PC-9 (cell line): ENCODE measurements around the gene GAST. TPM values are rescaled to one million over a fixed set of nuclear protein-coding genes. Genes with fewer than 3 reads are reported as not detected.

Experiments used
- BruUV-seq: library from RNA; stranded (reverse); fragments of 400-500 nt; replicated peaks from 2 replicates; lab custom pipeline; 2021; lab: Mats Ljungman, UMichigan
- CTCF ChIA-PET: fragments of 300-600 bp; sonication (Branson Sonifier 250); formaldehyde crosslinking; loops from one replicate; lab custom pipeline; 2022; ENCODE audit warnings: antibody characterized with exemption; lab: Charles Lee
- POLR2A ChIA-PET: fragments of 300-600 bp; sonication (Branson Sonifier 250); formaldehyde crosslinking; loops from one replicate; lab custom pipeline; 2022; ENCODE audit warnings: antibody characterized with exemption; ENCODE audit not compliant: unreplicated experiment; lab: Charles Lee
- DNase-seq, 2 experiments: peaks; one replicate each; pipeline versions ENCODE4 v3.0.0 to v3.0.0-alpha.2; 2015 to 2022; ENCODE audit warnings: mixed read lengths in 1 of 2
- H2AFZ ChIP-seq: fragments of 200-600 bp; sonication (generic); 2 replicates; pipeline ENCODE4 v1.8.1; 2017; ENCODE audit warnings: antibody characterized with exemption
- H3F3A ChIP-seq: fragments of 200-600 bp; sonication (generic); 2 replicates; pipeline ENCODE4 v1.8.1; 2017; ENCODE audit warnings: antibody characterized with exemption, mild to moderate bottlenecking, low read depth; ENCODE audit not compliant: insufficient read depth
- H3K27ac ChIP-seq: fragments of 200-600 bp; sonication (generic); 2 replicates; pipeline ENCODE4 v1.6.1; 2016; ENCODE audit warnings: mixed run types
- H3K27me3 ChIP-seq: fragments of 200-600 bp; sonication (generic); 2 replicates; pipeline ENCODE4 v1.6.1; 2016; ENCODE audit warnings: low read depth, mixed run types; ENCODE audit not compliant: insufficient read depth
- H3K36me3 ChIP-seq: fragments of 200-600 bp; sonication (generic); 2 replicates; pipeline ENCODE4 v1.6.1; 2016; ENCODE audit warnings: low read depth, mixed run types
- H3K4me1 ChIP-seq: fragments of 200-600 bp; sonication (generic); replicated peaks from 2 replicates; pipeline ENCODE4 v1.6.1; 2016; ENCODE audit warnings: mixed run types; ENCODE audit not compliant: insufficient read depth
- H3K4me2 ChIP-seq: fragments of 200-600 bp; sonication (generic); 2 replicates; pipeline ENCODE4 v1.6.1; 2017; ENCODE audit warnings: mixed run types
- H3K4me3 ChIP-seq: fragments of 200-600 bp; sonication (generic); 2 replicates; pipeline ENCODE4 v1.6.1; 2016; ENCODE audit warnings: mixed run types
- H3K79me2 ChIP-seq: fragments of 200-600 bp; sonication (generic); 2 replicates; pipeline ENCODE4 v1.6.1; 2017; ENCODE audit warnings: low read depth, mixed run types
- H3K9me2 ChIP-seq: fragments of 200-600 bp; sonication (generic); 2 replicates; pipeline ENCODE4 v1.8.1; 2017; ENCODE audit warnings: mild to moderate bottlenecking; ENCODE audit not compliant: insufficient read depth
- H3K9me3 ChIP-seq: fragments of 200-600 bp; sonication (generic); 2 replicates; pipeline ENCODE4 v1.8.1; 2016; ENCODE audit warnings: low read depth; ENCODE audit not compliant: insufficient read depth
- H4K20me1 ChIP-seq: fragments of 200-600 bp; sonication (generic); 2 replicates; pipeline ENCODE4 v1.8.1; 2017; ENCODE audit not compliant: insufficient read depth
- CTCF ChIP-seq: fragments of 200-600 bp; sonication (generic); conservative IDR thresholded peaks from 2 replicates; pipeline ENCODE4 v1.6.1; 2017; ENCODE audit warnings: mixed run types, antibody characterized with exemption, mild to moderate bottlenecking, moderate library complexity
- EZH2 ChIP-seq: fragments of 200-600 bp; sonication (generic); IDR thresholded peaks from 2 replicates; pipeline ENCODE4 v1.8.0; 2017; ENCODE audit warnings: antibody characterized with exemption, low read depth
- intact Hi-C: fragments of 100-400 bp; cut with micrococcal nuclease; formaldehyde crosslinking; loops from one replicate; pipeline ENCODE4 v1.10.0; 2022; ENCODE audit not compliant: unreplicated experiment
- total RNA-seq: library from RNA; stranded (reverse); gene quantifications from 2 replicates; pipeline ENCODE4 v1.2.3, GENCODE V29; 2021

The GAST gene
- total RNA-seq, 1 experiment from 2014 or later: 0.87 TPM

GRCh38 chr17:41762391-41762790 lies 50.3 kb downstream of the GAST start:
- no peak overlapping the region for H3K4me3 ChIP-seq
- ChIA-PET POLR2A (no interaction called here), CTCF (interaction anchor here (0.6 kb wide), 1 partner anchor 99 kb away, joined by 5 read pairs; no protein-coding TSS in a partner anchor)
- no peak for TF ChIP-seq CTCF
- TF ChIP-seq EZH2: no peak
- no peaks in the 10 kb centered on the region for H3K27me3 ChIP-seq
- H2AFZ ChIP-seq: no peak overlapping the region
- H3K9me3 ChIP-seq: no peaks in the 10 kb centered on the region
- H3K79me2 ChIP-seq: no peaks in the 10 kb centered on the region
- BruUV-seq: TSS peak; percentile 13
- H3K27ac ChIP-seq: no peak overlapping the region
- H3K9me2 ChIP-seq: no peaks in the 10 kb centered on the region
- intact Hi-C loops: no loop called here
- H3F3A ChIP-seq: peaks cover 10% of the 10 kb centered on the region; the same call in 1 of the 2 replicates
- no peaks in the 10 kb centered on the region for H3K4me1 ChIP-seq
- H3K36me3 ChIP-seq: peaks cover 22% of the 10 kb centered on the region
- H4K20me1 ChIP-seq: no peaks in the 10 kb centered on the region; the same call in 1 of the 2 replicates
- H3K4me2 ChIP-seq: no peak overlapping the region
- DNase-seq: no peak

DNA sequence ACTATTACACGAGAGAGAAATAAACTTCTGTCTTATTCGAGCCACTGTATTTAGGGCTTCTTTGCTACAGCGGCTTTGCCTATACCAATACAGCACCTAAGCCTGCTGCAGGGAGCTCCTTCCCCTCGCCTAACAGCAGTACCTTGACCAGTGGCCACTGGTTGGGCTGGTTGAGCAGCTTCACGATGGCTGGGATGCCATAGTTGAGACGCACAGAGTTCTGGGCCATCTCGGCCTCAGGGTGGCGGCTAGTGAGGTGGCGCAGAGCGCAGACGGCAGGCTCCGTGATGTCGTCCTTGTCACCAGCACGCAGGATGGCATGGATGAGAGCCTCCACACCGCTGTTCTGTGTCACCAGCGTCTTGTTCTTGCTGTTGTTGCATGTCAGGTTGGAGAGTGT lies 50.7 kb downstream of the GAST start:
- DNase-seq: no peak
- no peaks in the 10 kb centered on the region for H3K9me3 ChIP-seq
- H3K27me3 ChIP-seq: no peaks in the 10 kb centered on the region
- H3K4me3 ChIP-seq: no peak overlapping the region
- H3K27ac ChIP-seq: no peak overlapping the region
- H3F3A ChIP-seq: peaks cover 10% of the 10 kb centered on the region; the same call in 1 of the 2 replicates
- ChIA-PET POLR2A (no interaction called here), CTCF (interaction anchor here (0.6 kb wide), 1 partner anchor 99 kb away, joined by 5 read pairs; no protein-coding TSS in a partner anchor)
- H2AFZ ChIP-seq: no peak overlapping the region
- no peaks in the 10 kb centered on the region; the same call in 1 of the 2 replicates for H4K20me1 ChIP-seq
- no peaks in the 10 kb centered on the region for H3K9me2 ChIP-seq
- TF ChIP-seq EZH2 (no peak), CTCF (no peak)
- intact Hi-C loops: no loop called here
- H3K36me3 ChIP-seq: peaks cover 20% of the 10 kb centered on the region
- BruUV-seq: no TSS peak
- H3K79me2 ChIP-seq: no peaks in the 10 kb centered on the region
- no peak overlapping the region for H3K4me2 ChIP-seq
- H3K4me1 ChIP-seq: no peaks in the 10 kb centered on the region

GRCh38 chr17:41763327-41763726 lies 51.2 kb downstream of the GAST start:
- H3K27ac ChIP-seq: no peak overlapping the region

More at GRCh38 chr17:41763327-41763726, 51.2 kb downstream of the GAST start:
- no peak overlapping the region for H3K4me2 ChIP-seq
- H3F3A ChIP-seq: peaks cover 10% of the 10 kb centered on the region; the same call in 1 of the 2 replicates
- intact Hi-C loops: no loop called here
- no peaks in the 10 kb centered on the region for H3K9me3 ChIP-seq
- peaks cover 20% of the 10 kb centered on the region for H3K36me3 ChIP-seq
- H4K20me1 ChIP-seq: no peaks in the 10 kb centered on the region; the same call in 1 of the 2 replicates
- POLR2A ChIA-PET: no interaction called here
- BruUV-seq: no TSS peak
- no peaks in the 10 kb centered on the region for H3K9me2 ChIP-seq
- no peaks in the 10 kb centered on the region for H3K4me1 ChIP-seq
- CTCF ChIA-PET: no interaction called here
- H2AFZ ChIP-seq: no peak overlapping the region
- no peak overlapping the region for H3K4me3 ChIP-seq
- no peaks in the 10 kb centered on the region for H3K27me3 ChIP-seq
- no peak for TF ChIP-seq EZH2
- TF ChIP-seq CTCF: no peak
- DNase-seq: no peak
- no peaks in the 10 kb centered on the region for H3K79me2 ChIP-seq

Other genes with a start within 250 kb of the GAST start
- gene KRT32, start 244.9 kb upstream of the GAST start, total RNA-seq: not detected in 2 replicates
- not detected in 2 replicates for gene KRT35, start 231.2 kb upstream of the GAST start, total RNA-seq
- gene KRT36, start 222.4 kb upstream of the GAST start, total RNA-seq: not detected in 2 replicates
- 606 and 1,548 TPM in 2 replicates for gene KRT13, start 206.7 kb upstream of the GAST start, total RNA-seq
- gene KRT15, start 193.4 kb upstream of the GAST start, total RNA-seq: 41.9 and 49.9 TPM in 2 replicates
- gene KRT19, start 184.0 kb upstream of the GAST start, total RNA-seq: 1,811 and 2,277 TPM in 2 replicates
- 0.55 and 0.73 TPM in 2 replicates for gene KRT9, start 140.3 kb upstream of the GAST start, total RNA-seq
- 2.2 and 2.5 TPM in 2 replicates for gene KRT14, start 125.4 kb upstream of the GAST start, total RNA-seq
- gene KRT16, start 99.6 kb upstream of the GAST start, total RNA-seq: 41.7 and 53.5 TPM in 2 replicates
- gene KRT17, start 87.8 kb upstream of the GAST start, total RNA-seq: 29.0 and 80.8 TPM in 2 replicates
- gene EIF1, start 23.4 kb upstream of the GAST start, total RNA-seq: 775 and 874 TPM in 2 replicates
- gene HAP1, start 22.3 kb downstream of the GAST start, total RNA-seq: 1.1 and 2.2 TPM in 2 replicates
- gene JUP, start 74.4 kb downstream of the GAST start, total RNA-seq: 259 TPM in 2 replicates
- 26.8 and 34.0 TPM in 2 replicates for gene P3H4, start 99.6 kb downstream of the GAST start, total RNA-seq
- 143 and 164 TPM in 2 replicates for gene FKBP10, start 100.7 kb downstream of the GAST start, total RNA-seq
- gene NT5C3B, start 123.9 kb downstream of the GAST start, total RNA-seq: 48.8 and 51.1 TPM in 2 replicates
- gene KLHL10, start 125.5 kb downstream of the GAST start, total RNA-seq: not detected in 2 replicates
- gene KLHL11, start 153.1 kb downstream of the GAST start, total RNA-seq: 13.3 and 14.5 TPM in 2 replicates
- gene ACLY, start 206.6 kb downstream of the GAST start, total RNA-seq: 106 and 184 TPM in 2 replicates
- gene ODAD4, start 218.3 kb downstream of the GAST start, total RNA-seq: 3.0 and 4.0 TPM in 2 replicates